ENCODE results near the gene LAMC2.
"Not testable (repeated sequence)": the region's sequence is repeated elsewhere in the genome, so short reads cannot be mapped to it uniquely, and the experiment has no call there.

Gene LAMC2

GRCh38 chr1:183272390-183272848 is 86.4 kb downstream of the LAMC2 start:
- DNase-seq (ENCODE audit: low spot score), result no peak
- Histone ChIP-seq H3K9me3 (ENCODE audit: severe bottlenecking) (no peaks in the 10 kb centered on the region), H3K27ac (ENCODE audit: poor library complexity, severe bottlenecking) (peak overlapping the region; percentile 89), H3K27me3 (ENCODE audit: insufficient read depth, poor library complexity, severe bottlenecking) (no peaks in the 10 kb centered on the region), H3K4me1 (ENCODE audit: insufficient read depth, poor library complexity, severe bottlenecking) (peaks cover 43% of the 10 kb centered on the region), H3K36me3 (ENCODE audit: low read depth) (no peaks in the 10 kb centered on the region), H3K4me3 (ENCODE audit: severe bottlenecking) (no peak overlapping the region)
- ATAC-seq (ENCODE audit: low read depth), result peak; percentile 65
- no peak for TF ChIP-seq CTCF (IDR thresholded peaks at IDR 0.05; ENCODE audit: poor library complexity, severe bottlenecking)

- Histone ChIP-seq H3K4me3 (ENCODE audit: severe bottlenecking) (no peak overlapping the region), H3K27me3 (ENCODE audit: insufficient read depth, poor library complexity, severe bottlenecking) (no peaks in the 10 kb centered on the region), H3K36me3 (ENCODE audit: low read depth) (no peaks in the 10 kb centered on the region), H3K27ac (ENCODE audit: poor library complexity, severe bottlenecking) (peak overlapping the region; percentile 89), H3K9me3 (ENCODE audit: severe bottlenecking) (no peaks in the 10 kb centered on the region), H3K4me1 (ENCODE audit: insufficient read depth, poor library complexity, severe bottlenecking) (peaks cover 43% of the 10 kb centered on the region)
- ATAC-seq (ENCODE audit: low read depth) (peak; percentile 25; the same call in 1 of the 3 replicates), DNase-seq (ENCODE audit: low spot score) (no peak)
- no peak for TF ChIP-seq CTCF (IDR thresholded peaks at IDR 0.05; ENCODE audit: poor library complexity, severe bottlenecking)
These were observed 87.2 kb downstream of the LAMC2 start for GRCh38 chr1:183273300-183273699.

- peaks cover 44% of the 10 kb centered on the region for H3K4me1 ChIP-seq (ENCODE audit: insufficient read depth, poor library complexity, severe bottlenecking)
- H3K4me3 ChIP-seq (ENCODE audit: severe bottlenecking); DNase-seq (ENCODE audit: low spot score); H3K9me3 ChIP-seq (ENCODE audit: severe bottlenecking); H3K27me3 ChIP-seq (ENCODE audit: insufficient read depth, poor library complexity, severe bottlenecking); ATAC-seq (ENCODE audit: low read depth); H3K36me3 ChIP-seq (ENCODE audit: low read depth): not testable (repeated sequence)
- H3K27ac ChIP-seq (ENCODE audit: poor library complexity, severe bottlenecking), result peak overlapping the region; percentile 89
These were observed 87.9 kb downstream of the LAMC2 start for GRCh38 chr1:183273984-183274383.

- H3K4me3 ChIP-seq (ENCODE audit: severe bottlenecking), result no peak overlapping the region
- H3K36me3 ChIP-seq (ENCODE audit: low read depth), result no peaks in the 10 kb centered on the region
- no peak for ATAC-seq (ENCODE audit: low read depth)
- no peak for DNase-seq (ENCODE audit: low spot score)
- H3K27me3 ChIP-seq (ENCODE audit: insufficient read depth, poor library complexity, severe bottlenecking), result no peaks in the 10 kb centered on the region
- no peaks in the 10 kb centered on the region for H3K9me3 ChIP-seq (ENCODE audit: severe bottlenecking)
- no peak for TF ChIP-seq CTCF (IDR thresholded peaks at IDR 0.05; ENCODE audit: poor library complexity, severe bottlenecking)
- H3K4me1 ChIP-seq (ENCODE audit: insufficient read depth, poor library complexity, severe bottlenecking), result peaks cover 53% of the 10 kb centered on the region
- no peak overlapping the region for H3K27ac ChIP-seq (ENCODE audit: poor library complexity, severe bottlenecking)
These were observed 88.8 kb downstream of the LAMC2 start for GRCh38 chr1:183274836-183275235.

GRCh38 chr1:183275322-183275721 is 89.3 kb downstream of the LAMC2 start:
- Histone ChIP-seq H3K4me1 (ENCODE audit: insufficient read depth, poor library complexity, severe bottlenecking) (peaks cover 57% of the 10 kb centered on the region), H3K36me3 (ENCODE audit: low read depth) (no peaks in the 10 kb centered on the region), H3K27ac (ENCODE audit: poor library complexity, severe bottlenecking) (no peak overlapping the region), H3K9me3 (ENCODE audit: severe bottlenecking) (no peaks in the 10 kb centered on the region), H3K4me3 (ENCODE audit: severe bottlenecking) (no peak overlapping the region), H3K27me3 (ENCODE audit: insufficient read depth, poor library complexity, severe bottlenecking) (no peaks in the 10 kb centered on the region)
- no peak for DNase-seq (ENCODE audit: low spot score)
- ATAC-seq (ENCODE audit: low read depth), result no peak
- no peak for TF ChIP-seq CTCF (IDR thresholded peaks at IDR 0.05; ENCODE audit: poor library complexity, severe bottlenecking)

Data from RWPE2 (cell line).